Activated T-cell treated with anti-CD3 and anti-CD28 coated beads, Interleukin-2, amount 50 U/mL, for 24 hours (primary cell): ENCODE data around the gene KCNJ6.

Experiments
- DNase-seq: peaks from one replicate; pipeline ENCODE4 v3.0.0-alpha.2; 2020
- H3K27ac Mint-ChIP-seq: 2 replicates; pipeline ENCODE4 v1.8.0; 2020; ENCODE audit warnings: mild to moderate bottlenecking, mixed read lengths
- H3K27me3 Mint-ChIP-seq: 2 replicates; pipeline ENCODE4 v1.8.0; 2020; ENCODE audit warnings: mixed read lengths
- H3K36me3 Mint-ChIP-seq: 2 replicates; pipeline ENCODE4 v1.8.0; 2020; ENCODE audit warnings: low read depth, mixed read lengths
- H3K4me1 Mint-ChIP-seq: 2 replicates; pipeline ENCODE4 v1.8.0; 2020; ENCODE audit warnings: low read depth, mixed read lengths
- H3K4me3 Mint-ChIP-seq: 2 replicates; pipeline ENCODE4 v1.8.0; 2020; ENCODE audit warnings: mild to moderate bottlenecking, moderate library complexity, mixed read lengths
- H3K9me3 Mint-ChIP-seq: 2 replicates; pipeline ENCODE4 v1.8.0; 2020; ENCODE audit warnings: mixed read lengths

The KCNJ6 gene

DNA sequence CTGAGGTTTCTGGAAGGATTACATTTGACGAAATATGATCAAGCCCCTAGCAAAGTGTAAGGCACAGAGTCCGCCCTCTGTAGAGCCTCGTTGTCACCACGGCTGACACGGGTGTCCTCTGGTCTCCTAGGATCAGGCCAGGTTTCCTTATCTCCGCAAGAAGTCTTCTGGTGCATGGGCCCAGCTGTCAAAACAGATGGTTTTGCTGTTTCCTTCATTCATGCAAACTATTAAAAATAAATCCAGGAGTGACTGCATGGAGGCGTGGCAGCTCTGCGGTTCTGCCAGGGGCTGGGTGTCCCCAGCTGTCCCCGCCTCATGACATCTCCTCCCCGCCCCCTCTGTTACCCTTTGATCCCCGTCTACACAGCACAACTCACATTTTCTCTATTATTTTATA is 340.7 kb downstream of the KCNJ6 start:
- no peak for DNase-seq
- Mint-ChIP-seq H3K4me1 (no peaks in the 10 kb centered on the region), H3K27me3 (peaks cover 5% of the 10 kb centered on the region), H3K27ac (no peak overlapping the region), H3K9me3 (peaks cover 18% of the 10 kb centered on the region), H3K36me3 (peaks cover 3% of the 10 kb centered on the region), H3K4me3 (no peak overlapping the region)

DNA sequence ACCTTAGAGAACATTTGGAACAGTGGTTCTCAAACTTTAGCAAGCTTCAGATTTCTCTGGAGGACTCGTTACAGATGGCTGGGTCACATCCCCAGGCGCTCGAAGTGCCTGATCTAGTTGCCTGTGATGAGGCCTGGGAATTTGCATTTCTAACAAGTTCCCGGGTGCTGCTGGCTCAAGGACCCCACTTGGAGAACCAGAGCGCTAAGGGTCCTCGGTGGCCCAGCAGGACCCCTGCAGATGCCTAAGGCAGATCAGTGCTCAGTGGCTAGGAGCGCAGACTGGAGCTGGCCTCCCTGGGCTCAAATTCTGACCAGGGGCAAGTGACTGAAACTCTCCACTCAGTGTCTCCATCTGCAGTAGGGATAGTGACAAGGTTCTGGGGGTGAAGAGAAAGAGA is 341.5 kb downstream of the KCNJ6 start:
- Mint-ChIP-seq H3K27me3 (peaks cover 4% of the 10 kb centered on the region), H3K9me3 (peaks cover 18% of the 10 kb centered on the region), H3K4me1 (no peaks in the 10 kb centered on the region), H3K36me3 (peaks cover 3% of the 10 kb centered on the region), H3K4me3 (no peak overlapping the region), H3K27ac (no peak overlapping the region)
- DNase-seq, result no peak

DNA sequence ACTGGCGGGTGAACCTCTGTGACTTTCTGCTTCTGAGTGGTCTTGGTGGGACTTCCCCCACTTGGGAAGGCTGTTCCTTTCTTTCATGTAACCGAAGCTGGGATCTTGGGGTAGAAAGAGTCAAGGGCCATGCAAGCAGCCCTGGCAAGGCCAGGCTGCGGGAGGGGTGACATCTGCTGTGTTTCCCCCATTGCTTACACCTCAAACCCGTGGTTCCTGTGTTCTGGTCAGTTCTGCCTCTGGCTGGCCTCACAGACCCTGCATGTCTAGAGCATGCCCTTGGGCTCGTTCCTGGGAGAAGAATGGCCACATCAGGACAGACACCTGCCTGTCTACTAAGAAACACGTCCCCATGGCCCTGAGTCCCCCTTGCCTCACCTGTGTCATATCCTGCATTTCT is 341.9 kb downstream of the KCNJ6 start:
- H3K9me3 Mint-ChIP-seq, result peaks cover 14% of the 10 kb centered on the region
- no peaks in the 10 kb centered on the region for H3K4me1 Mint-ChIP-seq
- H3K27ac Mint-ChIP-seq, result no peak overlapping the region
- H3K36me3 Mint-ChIP-seq, result peaks cover 1% of the 10 kb centered on the region
- peaks cover under 1% of the 10 kb centered on the region for H3K27me3 Mint-ChIP-seq
- H3K4me3 Mint-ChIP-seq, result no peak overlapping the region
- no peak for DNase-seq

DNA sequence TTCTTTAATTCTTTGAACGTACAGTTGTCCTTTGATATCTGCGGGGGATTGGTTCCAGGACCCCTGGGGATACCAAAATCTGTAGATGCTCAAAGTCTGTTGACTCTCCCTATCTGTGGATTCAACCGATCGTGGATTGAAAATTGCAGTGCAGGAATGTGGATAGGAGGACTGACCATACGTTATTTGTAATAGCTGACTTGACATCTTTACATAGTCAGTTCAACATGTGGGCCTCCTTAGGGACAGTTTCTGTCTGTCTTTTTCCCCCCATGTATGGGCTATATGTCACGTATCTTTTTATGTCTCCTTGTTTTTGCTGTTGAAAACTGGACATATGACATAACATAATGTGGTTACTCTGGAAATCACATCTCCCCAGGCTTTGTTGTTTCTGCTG is 344.8 kb downstream of the KCNJ6 start:
- no peaks in the 10 kb centered on the region for H3K9me3 Mint-ChIP-seq
- no peaks in the 10 kb centered on the region for H3K4me1 Mint-ChIP-seq
- no peak for DNase-seq

DNA sequence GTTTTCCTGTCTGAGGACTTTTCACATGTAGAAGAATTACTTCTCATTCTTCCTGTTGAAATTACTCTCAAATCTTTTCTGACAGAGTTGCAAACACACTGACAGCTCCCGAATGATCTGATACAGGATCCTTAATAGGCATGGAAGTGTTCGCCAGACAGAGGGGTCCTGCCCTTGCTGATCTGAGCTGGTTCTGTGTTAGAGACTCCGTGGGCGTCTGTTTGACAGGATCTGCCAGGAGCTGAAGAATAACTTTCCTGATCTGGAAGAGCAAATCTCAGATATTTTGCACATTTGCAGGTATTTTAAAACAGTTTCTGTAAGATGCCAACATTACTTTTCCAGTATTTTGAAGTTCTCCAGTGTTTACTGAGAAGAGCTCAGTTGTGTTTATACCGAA is 347.3 kb downstream of the KCNJ6 start:
- Mint-ChIP-seq H3K27me3 (no peaks in the 10 kb centered on the region), H3K4me1 (peaks cover 23% of the 10 kb centered on the region), H3K36me3 (peaks cover 2% of the 10 kb centered on the region), H3K9me3 (no peaks in the 10 kb centered on the region), H3K4me3 (no peak overlapping the region), H3K27ac (no peak overlapping the region)
- DNase-seq, result no peak

More for the DNA sequence above, 344.8 kb downstream of the KCNJ6 start:
- Mint-ChIP-seq H3K4me3 (no peak overlapping the region), H3K27me3 (no peaks in the 10 kb centered on the region), H3K27ac (no peak overlapping the region), H3K36me3 (no peaks in the 10 kb centered on the region)

DNA sequence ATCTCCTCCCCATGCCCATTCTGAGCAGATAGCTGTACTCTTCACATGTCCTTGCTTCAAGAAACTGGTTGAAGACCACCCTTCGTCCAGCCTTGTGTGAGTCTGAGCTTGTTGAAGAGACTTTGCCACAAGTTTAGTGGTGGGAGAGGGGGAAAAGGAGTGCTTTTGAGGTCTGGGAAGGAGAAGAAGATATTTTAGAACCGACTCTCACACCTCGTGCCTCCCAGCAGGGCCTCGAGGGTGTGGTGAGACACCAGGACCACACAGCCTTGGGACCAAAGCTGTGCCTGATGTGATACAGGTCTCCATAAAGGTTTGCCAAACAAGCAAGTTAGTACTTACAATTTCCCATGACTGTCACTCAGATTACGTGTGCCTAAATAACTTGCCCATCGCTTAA is 347.8 kb downstream of the KCNJ6 start:
- no peak overlapping the region for H3K4me3 Mint-ChIP-seq
- no peak for DNase-seq
- H3K36me3 Mint-ChIP-seq, result peaks cover 2% of the 10 kb centered on the region
- no peaks in the 10 kb centered on the region for H3K27me3 Mint-ChIP-seq
- H3K27ac Mint-ChIP-seq, result no peak overlapping the region
- no peaks in the 10 kb centered on the region for H3K9me3 Mint-ChIP-seq
- H3K4me1 Mint-ChIP-seq, result peaks cover 23% of the 10 kb centered on the region

DNA sequence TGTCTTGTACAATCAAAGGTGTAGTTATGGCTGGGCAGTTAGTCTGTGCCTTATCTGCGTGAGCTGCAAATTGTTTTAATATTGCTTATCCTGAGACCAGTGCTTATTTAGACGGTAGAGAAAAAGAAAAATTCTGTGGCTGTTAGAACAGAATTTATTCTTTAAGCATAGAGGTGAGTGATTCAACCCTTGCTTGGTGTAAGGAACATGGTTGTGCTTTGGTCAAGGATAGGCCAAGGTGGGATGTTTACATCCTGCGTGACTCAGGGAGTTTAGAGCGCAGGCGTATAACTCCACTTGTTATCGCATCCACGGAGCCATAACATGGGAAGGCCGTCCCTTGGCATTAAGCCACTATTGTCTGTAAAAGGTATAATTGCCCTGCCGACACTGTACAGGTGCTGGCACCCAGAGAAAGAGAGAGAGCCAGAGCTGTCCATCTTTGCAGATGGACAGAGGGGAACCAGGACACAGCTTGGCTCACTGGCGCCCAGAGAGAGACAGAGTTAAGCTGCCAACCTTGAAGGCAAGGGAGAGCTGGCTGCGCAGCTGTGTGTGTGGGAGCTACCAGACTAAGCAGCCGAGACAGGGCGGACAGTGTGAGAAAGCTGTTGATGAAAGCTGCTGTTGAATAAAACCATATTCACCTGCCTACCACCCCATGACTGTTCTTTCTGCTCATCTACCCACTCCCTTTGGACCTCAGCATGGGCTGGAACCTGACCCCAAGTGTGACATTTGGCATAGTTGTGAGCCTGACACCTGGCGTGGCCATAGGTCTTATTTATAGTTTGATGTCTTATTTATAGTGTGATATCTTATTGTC is 349.3 kb downstream of the KCNJ6 start:
- Mint-ChIP-seq H3K27ac (no peak overlapping the region), H3K4me1 (peaks cover 30% of the 10 kb centered on the region), H3K4me3 (no peak overlapping the region), H3K36me3 (peaks cover 4% of the 10 kb centered on the region), H3K9me3 (no peaks in the 10 kb centered on the region), H3K27me3 (no peaks in the 10 kb centered on the region)
- no peak for DNase-seq

DNA sequence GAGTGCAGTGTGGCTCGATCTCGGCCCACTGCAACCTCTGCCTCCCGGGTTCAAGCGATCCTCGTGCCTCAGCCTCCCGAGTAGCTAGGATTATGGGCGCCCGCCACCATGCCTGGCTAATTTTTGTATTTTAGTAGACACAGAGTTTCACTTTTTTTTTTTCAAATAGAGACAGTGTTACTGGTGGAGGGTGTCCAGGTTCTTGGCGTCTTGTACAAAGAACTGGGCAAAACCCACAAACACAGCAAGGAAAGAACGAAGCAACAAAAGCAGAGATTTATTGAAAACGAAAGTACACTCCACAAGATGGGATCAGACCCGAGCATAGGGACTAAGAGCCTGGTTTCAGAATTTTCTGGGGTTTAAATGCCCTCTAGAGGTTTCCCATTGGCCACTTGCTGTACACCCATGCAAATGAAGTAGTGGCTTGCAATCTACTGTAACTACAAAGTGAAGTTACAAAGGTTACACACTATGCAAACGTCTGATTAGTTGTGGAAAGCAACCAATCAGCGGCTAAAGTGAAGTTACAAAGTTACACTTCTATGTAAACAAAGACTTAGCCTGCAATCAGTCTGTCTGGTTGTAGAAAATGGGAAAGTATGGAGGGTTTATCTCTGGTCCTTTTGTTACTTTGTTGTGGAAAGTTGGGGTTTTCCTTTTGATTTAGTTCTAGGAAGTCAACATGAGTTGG is 350.6 kb downstream of the KCNJ6 start:
- H3K36me3 Mint-ChIP-seq, result peaks cover 4% of the 10 kb centered on the region
- peaks cover 30% of the 10 kb centered on the region for H3K4me1 Mint-ChIP-seq
- no peaks in the 10 kb centered on the region for H3K9me3 Mint-ChIP-seq
- DNase-seq, result no peak
- no peaks in the 10 kb centered on the region for H3K27me3 Mint-ChIP-seq
- peak overlapping the region; percentile 100 for H3K27ac Mint-ChIP-seq
- no peak overlapping the region for H3K4me3 Mint-ChIP-seq

DNA sequence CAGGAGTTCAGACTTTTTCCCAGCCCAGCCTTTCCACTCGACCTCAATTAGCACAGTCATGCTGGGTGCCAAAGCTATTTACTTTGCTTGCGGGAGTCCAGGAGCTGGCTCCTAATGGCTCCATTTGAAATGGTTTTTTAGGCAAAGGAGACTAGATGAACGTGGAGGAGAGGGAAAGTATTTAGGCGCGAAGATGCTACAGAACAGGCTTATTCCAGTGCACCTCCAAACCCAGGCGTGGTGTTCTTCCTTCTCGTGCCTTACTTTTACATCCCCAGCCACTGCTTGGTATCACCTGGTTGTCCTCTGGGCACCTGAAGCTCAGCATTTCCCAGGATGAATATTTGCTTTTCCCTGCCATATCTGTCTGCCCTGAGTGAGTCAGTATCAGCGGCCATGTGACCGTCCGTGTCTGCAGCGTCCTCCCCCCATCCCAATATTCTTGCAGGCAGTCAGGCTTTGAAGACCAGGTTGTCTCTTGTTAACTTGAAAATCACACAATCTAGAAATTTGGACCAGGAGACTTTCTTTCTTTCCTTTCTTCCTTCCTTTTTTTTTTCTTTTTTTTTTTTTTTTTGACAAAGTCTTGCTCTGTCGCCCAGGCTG is 351.2 kb downstream of the KCNJ6 start:
- no peak for DNase-seq
- Mint-ChIP-seq H3K36me3 (peaks cover 4% of the 10 kb centered on the region), H3K9me3 (no peaks in the 10 kb centered on the region), H3K4me1 (peaks cover 30% of the 10 kb centered on the region), H3K27me3 (no peaks in the 10 kb centered on the region), H3K27ac (peak overlapping the region; percentile 100), H3K4me3 (peak overlapping the region; percentile 82)

DNA sequence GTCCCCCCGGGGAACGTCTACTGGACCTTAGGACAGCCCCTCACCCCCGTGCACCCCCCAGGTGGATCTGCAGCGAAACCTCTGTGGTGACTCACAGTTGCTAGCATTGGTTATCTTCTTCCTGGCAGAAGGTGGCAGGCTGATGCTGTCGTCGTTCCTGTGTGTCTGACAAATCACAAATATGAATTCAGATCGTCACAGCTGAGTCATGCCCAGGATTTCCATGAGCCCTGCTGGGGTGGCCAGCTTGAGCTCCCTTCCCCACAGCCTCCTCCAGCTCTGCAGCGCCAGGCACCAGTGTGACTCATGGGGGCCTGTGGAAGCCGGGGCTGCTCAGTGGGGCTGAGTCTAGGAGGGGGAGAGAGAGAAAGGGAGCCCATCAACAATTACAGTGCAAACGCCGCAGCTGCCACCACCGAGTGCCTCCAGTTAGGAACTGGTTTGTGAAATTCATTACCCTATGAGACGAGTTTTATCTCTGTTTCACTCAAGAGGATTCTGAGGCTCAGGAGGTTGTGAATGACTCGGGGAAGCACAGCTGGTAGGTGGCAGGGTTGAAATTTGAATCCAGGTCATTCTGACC is 351.8 kb downstream of the KCNJ6 start:
- no peaks in the 10 kb centered on the region for H3K27me3 Mint-ChIP-seq
- peaks cover 30% of the 10 kb centered on the region for H3K4me1 Mint-ChIP-seq
- H3K4me3 Mint-ChIP-seq, result peak overlapping the region; percentile 82
- H3K36me3 Mint-ChIP-seq, result peaks cover 4% of the 10 kb centered on the region
- H3K27ac Mint-ChIP-seq, result peak overlapping the region; percentile 100
- DNase-seq, result peak; percentile 90
- H3K9me3 Mint-ChIP-seq, result no peaks in the 10 kb centered on the region

DNA sequence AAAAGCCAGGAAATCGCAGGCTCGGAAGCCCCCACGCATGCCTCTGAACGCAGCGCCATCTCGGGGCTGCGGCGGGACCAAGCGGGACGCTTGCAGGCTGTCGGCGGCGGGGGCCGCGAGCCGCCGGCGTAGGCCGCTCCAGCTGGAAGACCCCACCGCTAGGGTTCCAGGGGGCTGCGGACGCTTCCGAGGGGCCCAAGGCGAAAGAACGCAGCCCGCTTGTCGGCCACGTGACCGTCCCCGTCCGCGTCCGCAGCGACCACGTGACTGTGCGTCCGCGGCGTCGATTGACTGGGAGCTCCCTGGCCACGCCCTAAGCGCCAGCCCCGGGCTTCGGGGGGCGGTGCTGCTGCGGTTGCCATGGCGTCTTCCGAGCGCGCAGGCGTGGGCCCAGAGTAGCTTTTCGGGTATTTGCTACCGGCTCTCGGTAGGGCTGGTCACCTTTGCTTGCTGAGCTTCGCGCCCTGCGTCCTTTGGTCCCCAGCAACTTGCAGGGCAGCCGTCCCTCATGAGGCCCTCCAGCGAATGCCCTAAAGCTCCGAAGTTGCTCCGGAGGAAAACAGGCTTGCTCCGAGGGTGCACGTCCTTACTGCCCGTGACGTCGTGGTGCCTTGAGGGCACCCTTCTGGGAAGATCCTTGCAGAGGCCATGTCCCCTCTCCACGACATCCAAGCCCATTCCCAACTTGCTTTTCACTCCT is 352.5 kb downstream of the KCNJ6 start:
- Mint-ChIP-seq H3K36me3 (peaks cover 4% of the 10 kb centered on the region), H3K27me3 (no peaks in the 10 kb centered on the region), H3K9me3 (no peaks in the 10 kb centered on the region), H3K4me1 (peaks cover 30% of the 10 kb centered on the region), H3K27ac (peak overlapping the region; percentile 100), H3K4me3 (peak overlapping the region; percentile 82)
- peak; percentile 95 for DNase-seq

DNA sequence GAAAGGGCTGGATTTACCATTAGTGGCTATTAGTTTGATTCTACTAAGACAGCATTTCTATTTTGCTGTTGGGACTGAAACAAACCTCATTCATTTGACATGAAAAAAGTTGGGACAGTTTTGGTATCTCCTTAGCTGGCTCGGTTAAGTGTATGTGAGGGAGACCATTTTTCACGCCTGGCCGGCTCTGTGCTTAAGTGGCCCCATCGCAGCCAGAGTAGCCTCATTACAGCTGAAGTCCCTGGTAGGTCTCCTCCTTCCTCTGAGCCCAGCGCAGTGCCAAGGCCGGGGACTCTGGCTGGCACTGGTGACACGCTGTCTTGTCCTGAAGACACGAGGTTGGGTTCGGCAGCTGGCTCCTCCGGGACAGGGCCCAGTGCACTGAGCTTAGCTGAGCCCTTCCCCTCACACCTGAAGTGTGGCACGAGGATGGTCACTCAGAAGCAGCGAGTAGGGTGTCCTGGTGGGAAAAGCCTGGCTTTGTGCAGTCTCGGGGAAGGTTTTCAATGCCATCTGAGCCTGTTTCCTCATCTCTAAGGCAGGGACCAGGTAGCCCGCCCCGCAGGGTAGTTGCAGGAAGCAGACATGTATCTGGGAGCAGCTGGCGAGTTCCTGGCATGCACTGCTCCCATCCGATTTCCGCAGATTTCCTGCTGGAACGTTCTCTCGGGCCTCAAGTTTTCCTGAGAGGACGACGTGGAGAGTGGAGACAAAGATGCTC is 353.2 kb downstream of the KCNJ6 start:
- H3K4me1 Mint-ChIP-seq, result peaks cover 30% of the 10 kb centered on the region
- H3K27me3 Mint-ChIP-seq, result no peaks in the 10 kb centered on the region
- no peak for DNase-seq
- no peaks in the 10 kb centered on the region for H3K9me3 Mint-ChIP-seq
- peaks cover 4% of the 10 kb centered on the region for H3K36me3 Mint-ChIP-seq
- H3K27ac Mint-ChIP-seq, result peak overlapping the region; percentile 100
- H3K4me3 Mint-ChIP-seq, result peak overlapping the region; percentile 82

DNA sequence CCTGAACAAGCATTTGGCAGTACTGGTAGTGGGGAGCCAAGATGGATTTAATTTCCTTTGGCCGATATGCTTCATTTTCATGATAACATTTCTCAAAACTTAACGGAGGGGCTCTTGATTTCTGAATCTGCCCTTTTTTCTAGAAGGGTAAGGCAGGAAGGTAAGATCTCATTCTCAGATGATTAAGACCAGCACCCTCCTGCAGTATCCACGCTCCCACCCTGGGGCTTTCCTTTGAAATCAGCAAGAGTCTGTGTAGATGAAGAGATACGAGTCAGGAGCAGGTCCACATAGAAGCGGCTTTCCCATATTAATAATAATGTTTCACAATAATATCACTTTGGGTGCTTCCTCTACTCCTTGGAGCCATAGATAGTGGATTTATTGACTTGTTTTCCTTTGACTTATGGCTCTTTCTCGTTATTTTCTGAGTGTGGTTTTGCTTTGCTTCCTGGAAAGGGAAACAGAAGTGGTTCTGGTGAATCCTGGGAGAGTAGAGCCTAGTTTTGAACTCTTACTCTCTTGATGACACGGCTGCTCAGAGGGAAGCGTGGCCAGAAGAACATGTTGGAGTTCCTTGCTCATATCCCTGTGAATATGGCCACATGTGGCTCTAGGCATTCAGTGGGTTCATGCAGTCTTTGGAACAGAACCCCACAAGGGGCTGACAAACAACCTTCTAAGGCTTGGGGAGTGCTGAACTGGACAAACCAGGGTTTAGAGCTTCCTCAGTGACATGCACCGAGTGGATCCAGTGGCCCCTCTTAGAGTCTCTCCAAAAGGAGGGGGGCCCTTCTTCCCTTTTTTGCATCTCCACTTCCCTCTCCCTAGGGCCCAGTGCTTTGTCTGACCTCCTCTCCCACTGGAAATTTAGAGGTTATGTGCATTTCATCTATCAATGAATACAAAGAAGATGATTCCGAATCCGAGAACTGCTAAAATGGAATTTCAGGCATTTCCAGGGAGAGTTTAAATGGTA is 354.0 kb downstream of the KCNJ6 start:
- Mint-ChIP-seq H3K4me1 (peaks cover 30% of the 10 kb centered on the region), H3K27me3 (peaks cover under 1% of the 10 kb centered on the region), H3K4me3 (peak overlapping the region; percentile 82), H3K36me3 (peaks cover 4% of the 10 kb centered on the region), H3K27ac (peak overlapping the region; percentile 100), H3K9me3 (no peaks in the 10 kb centered on the region)
- DNase-seq, result no peak
